HG02938 (cell line): Measurements from ENCODE around the gene TM9SF3.

ENCODE experiments used
- ATAC-seq: cut with Tn5 transposase; IDR thresholded peaks from one replicate; pipeline ENCODE4 v1.9.1; 2021; ENCODE audit warnings: mild to moderate bottlenecking, moderate library complexity; ENCODE audit not compliant: unreplicated experiment

The TM9SF3 gene

DNA sequence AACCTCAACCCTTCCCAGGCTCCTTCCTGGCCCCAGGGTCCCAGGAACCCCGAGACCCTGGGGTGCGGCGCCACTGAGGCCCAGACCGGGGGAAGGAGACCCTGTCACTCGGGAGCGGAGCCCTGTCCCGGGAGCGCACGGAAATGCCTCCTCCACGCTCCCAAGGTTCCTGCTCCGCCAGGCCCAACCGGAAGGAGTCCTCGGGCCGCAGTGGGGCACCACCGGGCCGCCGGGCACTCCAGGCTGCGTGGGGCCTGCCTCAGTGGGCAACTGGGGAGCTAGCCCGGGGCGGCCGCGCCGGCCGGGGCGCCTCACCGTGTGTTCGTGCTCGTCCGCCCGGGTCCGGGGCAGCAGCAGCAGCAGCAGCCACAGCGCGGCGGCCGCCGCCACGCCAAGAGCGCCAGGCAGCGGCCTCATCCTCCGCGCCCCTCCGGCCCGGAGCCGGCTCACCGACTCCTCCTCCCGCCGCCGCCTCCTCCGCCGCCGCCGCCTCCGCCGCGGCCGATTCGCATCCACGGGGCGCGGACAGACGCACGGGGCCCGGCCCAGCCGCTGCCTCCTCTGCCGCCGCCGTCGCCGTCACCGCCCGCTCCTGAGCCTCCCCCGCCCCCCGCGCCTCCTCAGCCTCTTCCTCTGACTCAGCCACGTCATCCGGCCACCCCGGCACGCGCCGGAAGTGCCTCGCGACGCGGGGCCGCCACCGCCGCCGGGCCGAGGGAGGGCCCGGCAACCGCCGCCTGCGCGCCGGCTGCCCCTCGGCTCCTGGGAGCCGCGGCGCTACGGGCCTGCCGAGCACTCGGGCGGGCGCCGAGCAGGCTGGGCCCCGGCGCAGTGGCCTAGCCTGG is at the start of gene TM9SF3:
TSS of gene TM9SF3 (minus strand) at position 594 of the 845 bp plus-strand sequence. CDS start at position 417, 177 bp downstream.
- peak; percentile 55 for ATAC-seq

DNA sequence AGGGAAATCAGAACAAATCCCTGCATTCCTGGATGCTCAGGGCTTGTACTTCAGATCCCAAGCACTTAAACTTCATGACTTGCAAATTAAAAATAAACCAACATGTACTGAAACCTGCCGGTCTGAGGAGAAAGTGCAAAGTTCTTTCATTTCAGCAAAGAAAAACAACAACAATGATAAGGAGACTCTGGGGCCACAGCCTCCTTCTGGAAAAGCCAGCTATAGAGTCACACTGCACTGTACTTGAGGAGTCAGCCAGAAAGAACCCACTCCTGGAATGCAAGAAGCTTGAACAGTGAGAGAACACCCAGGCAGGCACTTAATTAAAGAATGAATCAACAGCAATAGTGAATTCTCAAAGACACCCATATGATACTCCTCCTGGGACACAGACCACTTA is 49.7 kb upstream of the TM9SF3 start:
- ATAC-seq = no peak

DNA sequence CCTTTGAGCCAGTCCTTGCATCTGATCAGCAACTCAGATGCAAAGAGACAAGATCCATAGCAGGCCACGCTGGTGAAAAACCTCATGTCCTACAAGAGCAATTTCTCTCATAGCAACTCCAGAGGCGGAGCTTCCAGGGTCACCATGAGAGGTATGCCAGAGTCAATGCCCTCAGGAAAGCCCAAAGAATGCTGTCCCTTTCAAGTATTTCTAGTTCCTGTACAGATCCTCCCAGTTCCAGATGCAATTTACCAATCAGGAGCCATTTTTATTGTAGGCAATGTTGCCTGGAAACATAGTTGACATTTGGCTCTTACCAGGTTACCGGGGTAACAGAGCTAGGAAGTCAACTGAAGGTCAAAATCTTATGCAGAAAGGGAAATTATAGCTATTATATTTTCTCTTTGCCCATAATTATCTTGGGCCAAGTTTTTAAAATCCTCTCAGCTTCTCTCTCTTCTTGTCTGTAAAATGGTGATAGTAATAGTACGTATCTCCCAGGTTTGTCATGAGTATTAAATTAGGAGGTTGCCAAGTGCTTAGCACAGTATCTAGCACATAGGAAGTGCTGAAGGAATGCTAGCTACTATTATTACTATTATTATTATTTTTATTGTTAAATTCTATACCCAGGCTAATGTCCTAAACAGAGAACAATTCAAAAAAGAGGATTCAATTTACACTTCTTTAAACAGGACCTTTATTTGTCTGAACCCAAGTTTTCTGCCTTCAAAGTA is 46.3 kb upstream of the TM9SF3 start:
- no peak for ATAC-seq

DNA sequence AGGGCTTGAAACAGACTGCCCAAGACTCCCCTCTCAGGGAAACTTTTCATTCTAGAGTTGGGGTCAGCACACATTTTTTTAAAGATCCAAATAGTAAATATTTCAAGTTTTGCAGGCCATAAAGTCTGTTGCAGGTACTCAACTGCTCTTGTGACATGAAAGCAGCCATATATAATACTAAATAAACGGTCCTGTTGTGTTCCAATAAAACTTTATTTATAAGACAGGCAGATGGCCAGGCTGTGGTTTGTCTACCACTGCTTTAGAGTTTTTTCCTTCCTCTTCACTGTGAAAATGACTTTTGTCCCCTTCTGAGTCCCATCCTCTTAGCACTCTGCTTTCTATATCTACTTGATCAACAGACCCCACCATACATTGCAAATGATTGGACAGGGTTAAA is 40.5 kb upstream of the TM9SF3 start:
- no peak for ATAC-seq

DNA sequence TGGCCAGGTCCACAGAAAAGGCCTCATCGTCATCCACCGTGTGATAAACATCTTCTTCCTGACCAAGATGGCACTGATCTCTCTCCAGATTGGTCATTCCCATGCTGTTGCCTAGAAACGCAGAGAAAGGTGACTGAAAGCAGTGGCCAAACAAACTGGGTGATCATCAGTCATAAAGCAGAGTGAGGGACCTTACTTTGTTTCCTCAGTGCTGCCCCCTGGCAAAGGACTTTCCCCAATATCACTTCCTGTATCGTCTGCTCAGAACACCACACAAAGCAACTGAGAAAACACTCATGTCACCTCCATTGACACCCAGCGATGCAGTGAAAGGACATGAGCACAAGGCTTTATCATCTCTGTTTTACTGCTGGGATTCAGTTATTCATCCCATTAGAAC is 40.0 kb upstream of the TM9SF3 start:
- ATAC-seq = no peak

DNA sequence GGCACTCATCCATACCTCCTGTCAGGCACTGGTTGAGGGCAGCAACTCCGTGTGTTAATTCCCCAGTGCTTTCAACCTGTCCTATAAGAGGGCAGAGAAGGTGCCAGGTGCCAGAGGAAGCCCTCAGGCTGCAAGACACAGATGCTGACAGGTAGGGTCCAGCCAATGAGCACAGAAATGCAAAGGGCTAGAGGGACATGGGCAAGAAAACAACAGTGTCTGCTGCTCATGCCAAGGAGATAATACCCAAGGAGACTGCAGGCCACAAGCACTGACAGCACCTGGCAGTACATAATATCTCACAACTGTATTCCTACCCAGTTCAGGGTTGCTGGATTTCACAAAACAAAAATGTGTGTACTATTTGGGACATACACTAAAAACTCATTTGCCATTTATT is 38.4 kb upstream of the TM9SF3 start:
- no peak for ATAC-seq

DNA sequence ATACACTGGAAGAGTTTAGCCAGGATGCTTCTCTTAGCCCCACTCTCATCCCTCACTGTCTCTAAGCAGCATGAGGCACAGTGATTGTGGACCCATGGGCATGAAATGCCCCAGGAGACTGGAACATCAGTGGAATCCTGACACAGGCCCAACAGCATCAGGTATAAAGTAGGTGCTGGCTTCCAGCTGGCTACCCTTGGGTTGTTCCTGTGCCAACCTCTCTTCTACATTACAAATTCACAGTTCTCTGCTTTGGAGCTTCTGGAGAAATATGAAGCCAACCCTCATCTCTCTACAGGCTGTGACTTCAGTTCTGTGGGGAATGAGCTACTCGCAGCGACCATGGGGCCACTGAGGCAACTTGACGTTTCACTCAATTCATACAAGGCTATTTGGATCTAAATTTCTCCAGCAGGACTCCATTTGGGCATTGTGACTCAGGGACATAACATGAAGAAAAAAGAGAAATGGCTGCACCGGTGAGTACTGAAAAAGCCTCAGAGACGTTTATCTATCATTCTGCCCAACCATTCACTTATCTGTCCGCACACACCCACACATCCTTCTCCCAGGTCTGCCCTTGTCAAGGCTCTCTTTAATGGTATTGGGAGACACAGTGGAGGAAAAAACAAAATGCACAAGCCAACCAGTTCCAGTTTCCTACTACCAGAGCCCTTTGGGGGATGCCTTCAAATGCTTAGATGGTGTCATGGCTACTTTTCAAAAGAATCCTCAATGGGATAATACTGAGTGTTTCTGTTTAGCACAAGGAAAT is 35.4 kb upstream of the TM9SF3 start:
- no peak for ATAC-seq

DNA sequence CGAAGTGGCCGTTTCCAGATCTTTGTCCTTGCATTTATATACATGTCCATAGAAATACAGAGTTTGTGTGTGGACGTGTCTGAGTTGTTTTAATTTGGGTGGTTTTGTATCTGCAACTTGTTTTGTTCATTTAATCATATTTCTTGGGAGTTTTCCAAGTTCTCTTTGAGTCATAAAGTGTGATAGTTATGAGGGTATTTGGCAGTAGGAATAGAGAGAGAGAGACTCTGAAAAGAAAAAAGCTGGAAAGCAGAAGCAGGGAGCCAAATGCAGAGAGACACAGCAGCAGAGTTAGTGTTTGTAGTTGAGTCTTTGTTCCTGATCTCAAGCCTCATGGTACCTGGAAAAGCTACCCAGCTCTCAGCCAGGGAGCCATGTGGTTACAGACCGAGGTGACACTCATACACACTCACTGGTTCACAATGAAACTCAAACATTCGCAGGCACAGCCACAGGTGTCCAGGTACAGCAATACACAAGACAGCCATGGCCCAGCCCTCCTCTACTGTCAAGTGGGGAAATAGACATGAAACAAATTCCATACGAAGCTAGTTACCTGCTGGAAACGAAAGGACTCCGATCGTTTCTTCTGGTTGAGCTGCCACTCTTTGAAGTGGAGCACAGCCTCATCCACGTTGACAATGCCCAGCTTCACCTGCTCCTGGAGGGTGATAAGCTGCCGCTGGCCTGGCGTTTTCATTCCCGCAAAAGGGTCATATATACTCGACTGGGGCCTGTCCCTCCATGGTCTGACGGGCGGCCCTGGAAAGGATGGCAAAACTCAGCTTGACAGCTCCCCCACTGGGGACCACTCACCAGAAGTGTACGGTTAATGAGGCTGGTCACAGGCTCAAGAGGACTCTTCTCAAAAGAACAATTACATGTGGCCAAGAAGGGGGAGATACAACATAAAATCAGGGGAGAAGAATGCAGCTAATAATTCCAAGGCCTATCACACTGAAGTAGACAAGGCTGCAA is 33.3 kb upstream of the TM9SF3 start:
- ATAC-seq = no peak

DNA sequence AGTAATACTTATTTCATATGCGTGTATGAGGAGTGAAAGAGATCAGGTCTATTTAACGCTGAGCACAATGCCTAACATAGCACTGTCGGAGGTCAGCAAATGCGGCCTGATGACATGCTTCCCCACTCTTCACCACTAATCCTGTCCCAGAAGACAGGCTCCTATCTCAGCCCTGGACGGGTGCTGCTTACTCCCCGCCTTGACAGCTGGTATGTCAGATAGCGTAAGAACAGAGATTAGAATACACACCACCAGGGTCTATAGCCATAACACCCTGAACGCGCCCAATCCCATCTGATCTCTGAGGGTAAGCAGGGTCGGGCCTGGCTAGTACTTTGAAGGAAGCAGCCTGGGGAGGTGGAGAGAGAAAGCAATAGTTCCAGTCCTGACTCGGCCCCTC is 32.3 kb upstream of the TM9SF3 start:
- ATAC-seq = no peak

DNA sequence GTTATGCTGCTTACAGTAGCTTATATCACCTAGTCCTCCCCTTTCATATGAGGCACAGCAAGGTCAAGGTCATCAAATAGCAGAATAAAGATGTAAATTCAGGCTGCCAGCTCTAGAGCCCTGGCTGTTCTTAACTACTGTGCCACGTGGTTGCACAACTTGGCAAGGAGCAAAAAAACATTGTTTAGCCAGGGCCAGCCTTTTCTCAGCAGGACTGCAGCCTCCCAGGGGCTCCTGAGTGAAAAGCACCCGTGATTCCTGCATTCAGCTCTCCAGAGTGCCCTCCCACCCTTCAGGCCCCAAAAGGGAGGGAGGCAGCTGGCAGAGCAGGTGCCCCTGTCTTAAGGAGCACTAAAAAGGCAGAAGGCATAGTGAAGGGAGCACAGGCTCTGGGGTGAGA is 31.8 kb upstream of the TM9SF3 start:
- ATAC-seq = no peak

DNA sequence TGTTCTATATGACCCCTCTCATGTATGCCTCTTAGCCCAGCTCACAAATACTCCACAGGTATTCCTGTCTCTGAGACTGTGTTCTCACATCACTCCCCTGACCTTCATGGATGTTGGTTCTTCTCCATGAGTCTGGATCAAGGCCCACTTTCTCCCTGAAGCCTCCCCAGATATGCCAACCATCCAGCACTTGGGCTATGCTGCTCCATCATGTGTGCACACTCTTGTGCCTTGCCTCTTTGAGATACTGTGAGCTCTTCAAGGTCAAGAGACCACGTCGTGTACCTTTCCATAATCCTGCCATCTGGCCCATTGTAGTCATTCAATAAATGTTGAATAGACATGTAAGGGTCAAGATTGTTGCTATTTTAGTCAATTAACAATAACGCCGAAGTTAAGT is 30.1 kb upstream of the TM9SF3 start:
- no peak for ATAC-seq

DNA sequence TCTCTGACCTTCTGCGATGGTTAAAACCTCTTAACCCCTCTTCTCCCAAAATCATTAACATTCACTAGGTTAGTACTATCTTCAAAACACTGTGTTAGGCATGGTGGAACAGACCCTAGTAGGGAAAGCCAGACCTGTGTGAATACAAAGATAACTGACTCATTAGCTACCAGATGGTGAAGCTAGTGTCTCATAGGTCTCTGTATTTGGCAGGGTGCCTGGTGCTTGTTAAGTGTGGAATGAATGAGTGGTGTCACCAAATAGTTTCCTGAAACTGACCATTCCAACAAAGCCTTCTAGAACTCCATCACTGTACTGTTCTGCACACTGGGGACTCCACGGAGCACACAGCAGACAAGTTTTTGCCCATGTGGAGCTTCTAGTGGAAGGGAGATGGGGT is 27.7 kb upstream of the TM9SF3 start:
- ATAC-seq = no peak

DNA sequence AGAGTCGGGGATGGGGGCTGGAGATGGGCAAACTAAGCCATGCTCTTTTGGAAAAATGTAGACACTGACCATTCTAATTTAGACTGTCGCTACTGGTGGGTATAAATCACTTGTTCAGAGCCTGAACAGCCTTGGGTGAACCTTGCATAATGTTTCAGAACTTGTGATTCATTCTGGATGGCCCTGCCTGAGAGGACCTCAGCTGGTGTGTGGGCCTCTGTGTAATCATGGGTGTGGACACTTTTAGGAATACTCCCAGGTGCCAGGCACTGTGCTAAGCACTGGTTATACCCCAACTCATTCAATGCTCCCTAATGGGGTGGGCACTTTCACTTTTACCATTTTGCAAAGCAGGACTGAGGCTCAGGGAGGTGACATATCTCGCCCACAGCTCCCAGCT is 26.8 kb upstream of the TM9SF3 start:
- ATAC-seq = no peak

DNA sequence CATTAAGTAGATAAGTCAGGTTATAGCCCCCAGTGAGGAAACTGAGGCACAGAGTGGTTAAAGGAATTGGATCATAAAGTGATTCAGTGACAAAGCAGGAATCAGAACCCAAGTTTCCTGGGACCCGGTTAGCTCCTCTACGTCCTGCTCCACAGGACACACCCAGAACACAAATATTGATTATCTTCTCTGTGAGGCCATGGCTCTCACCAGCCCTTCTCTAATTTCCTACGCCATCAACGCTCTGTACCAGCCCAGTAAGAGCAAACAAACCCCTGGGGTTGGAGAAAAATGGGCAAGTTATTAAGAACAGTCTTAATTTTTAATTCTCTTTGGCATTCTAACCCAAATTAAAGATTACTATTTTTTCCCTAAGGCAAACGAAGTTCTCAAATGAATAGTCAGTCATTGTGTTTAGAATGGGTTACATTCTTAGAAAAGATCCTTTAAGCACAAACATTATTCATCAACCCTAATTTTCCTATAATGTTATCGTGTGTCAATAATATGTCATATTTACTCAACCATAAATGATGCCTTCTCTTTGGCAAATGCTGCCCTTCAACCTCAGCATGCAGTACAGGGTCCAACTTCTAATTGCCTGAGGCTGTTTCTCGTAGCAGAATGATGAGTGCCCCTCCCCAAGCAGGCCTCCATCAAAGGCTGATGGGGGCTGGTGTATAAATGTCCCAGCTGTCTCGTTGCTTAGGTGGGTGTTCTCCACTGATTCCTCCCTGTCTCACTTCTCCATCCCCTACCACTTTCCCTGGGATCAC is 25.4 kb upstream of the TM9SF3 start:
- ATAC-seq = no peak

DNA sequence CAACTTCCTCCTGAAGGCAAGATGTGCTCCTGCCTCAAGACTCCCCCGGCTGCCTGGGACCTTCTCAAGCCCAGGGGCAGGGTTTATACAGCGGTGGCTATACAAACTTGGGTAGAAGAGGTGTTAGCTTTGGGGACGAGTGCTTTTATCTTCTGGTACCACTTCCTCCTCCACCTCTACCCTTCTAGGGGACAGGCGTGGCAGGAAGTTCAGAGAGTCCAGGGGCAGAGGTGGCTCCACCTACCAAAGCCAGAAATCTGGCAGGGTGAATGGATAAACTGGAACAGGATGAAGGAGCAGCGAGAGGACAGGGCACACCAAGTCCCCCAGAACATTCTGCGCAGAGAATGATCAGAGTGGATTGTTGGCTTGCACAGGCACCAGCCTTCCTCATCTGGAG is 24.0 kb upstream of the TM9SF3 start:
- no peak for ATAC-seq

DNA sequence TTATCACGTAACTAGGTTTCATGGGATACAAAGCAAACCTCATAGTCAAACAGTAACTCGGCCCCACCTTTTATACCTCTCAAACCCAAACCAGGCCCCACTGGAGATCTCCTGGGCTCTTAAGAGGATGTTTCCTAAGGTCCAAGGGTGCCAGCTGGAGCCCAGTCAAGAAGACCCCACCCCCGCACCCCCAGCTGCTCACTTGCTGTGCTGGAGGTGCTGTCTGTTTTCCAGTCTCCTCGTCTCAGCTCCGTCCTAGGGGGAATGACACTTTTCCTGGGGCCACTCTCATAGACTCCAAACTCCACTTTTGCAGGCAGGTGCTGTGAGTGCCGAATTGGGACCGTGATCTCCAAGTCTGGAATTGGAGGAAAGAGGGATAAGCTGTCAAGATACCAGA is 22.7 kb upstream of the TM9SF3 start:
- ATAC-seq = no peak

DNA sequence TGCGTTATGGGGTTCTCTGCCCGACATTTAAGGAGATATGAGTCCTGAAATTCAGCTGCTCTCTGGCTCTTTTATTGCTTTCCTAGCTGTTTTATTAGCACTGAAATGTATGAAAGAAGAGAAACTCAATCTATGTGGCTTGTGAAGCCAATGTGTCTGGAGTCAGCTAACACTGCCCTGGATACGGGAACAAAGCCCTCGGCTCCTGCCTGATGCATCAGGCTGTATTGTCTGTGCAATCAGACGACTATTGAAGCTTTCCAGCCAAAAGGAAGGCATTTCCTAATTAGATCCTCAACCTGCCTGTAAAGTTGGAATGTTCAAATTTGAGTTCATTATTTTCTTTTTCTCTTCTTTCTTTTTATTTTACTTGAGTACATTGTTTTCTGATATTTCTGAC is 22.0 kb upstream of the TM9SF3 start:
- no peak for ATAC-seq

DNA sequence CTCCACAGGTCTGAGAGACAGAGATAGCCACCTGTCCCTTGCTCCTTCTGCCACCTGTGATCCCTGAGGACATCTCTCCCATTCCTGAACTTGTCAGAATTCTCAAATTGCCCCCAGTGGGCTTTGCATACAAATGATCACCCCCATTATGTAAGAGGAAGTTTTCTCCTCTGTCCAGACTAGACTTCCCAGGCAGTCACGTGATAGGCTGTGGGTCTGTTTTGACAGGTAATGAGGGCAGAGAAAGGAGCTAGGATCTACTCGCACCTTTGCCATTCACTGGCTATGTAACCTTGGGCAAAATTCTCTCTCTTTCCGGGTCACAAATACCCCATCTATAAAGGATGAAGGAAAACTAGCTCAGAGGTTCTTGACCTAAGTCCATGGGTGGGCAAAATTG is 21.4 kb upstream of the TM9SF3 start:
- ATAC-seq = no peak

DNA sequence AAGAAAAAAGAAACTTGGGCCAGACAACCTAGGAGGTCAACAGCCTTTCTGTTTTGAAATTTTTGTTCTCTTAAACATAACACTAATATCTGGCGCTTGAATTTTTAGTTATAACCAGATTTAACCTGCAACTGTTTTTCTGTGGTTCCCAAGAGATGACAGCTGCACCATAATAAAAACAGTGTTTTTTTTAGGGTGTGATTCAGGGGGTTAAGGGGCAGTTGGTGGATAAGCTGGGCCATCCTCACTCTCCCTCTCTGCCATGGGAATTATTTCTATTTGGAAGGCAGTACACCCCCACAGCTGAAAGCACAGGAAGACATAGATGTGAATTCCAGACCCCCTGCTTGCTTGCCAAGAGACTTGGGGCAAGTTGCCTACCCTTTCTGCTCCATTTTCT is 20.1 kb upstream of the TM9SF3 start:
- no peak for ATAC-seq

DNA sequence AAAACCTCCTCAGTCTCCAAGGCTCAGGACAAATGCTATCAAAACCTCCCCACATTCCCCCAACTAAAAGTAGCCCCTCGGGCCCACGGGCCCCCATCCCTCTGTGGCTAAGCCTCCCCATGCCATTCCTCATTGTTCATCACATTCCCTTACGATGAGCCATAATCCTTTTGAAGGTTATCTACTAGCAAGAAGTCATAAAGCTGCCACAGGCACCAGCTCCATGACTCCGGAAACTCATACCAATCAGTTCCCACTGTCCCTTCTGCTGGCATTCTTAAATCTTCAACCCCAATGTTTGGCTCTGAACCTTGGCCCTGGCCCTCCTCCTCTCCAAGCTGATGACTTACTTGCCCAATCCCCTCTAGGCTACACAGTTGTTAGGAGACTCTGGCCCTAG is 19.4 kb upstream of the TM9SF3 start:
- no peak for ATAC-seq
